ENCODE measurements around the gene SAPCD2. TPM values are rescaled to one million over a fixed set of nuclear protein-coding genes. Genes with fewer than 3 reads are reported as not detected.
A peak's percentile ranks its signal among the peaks of the same experiment; 100 is the strongest.

Gene SAPCD2
- total and polyA plus RNA-seq, 2 of the 4 experiments (the other 2 are of a cell fraction) = 3.4 to 4.9 TPM

DNA sequence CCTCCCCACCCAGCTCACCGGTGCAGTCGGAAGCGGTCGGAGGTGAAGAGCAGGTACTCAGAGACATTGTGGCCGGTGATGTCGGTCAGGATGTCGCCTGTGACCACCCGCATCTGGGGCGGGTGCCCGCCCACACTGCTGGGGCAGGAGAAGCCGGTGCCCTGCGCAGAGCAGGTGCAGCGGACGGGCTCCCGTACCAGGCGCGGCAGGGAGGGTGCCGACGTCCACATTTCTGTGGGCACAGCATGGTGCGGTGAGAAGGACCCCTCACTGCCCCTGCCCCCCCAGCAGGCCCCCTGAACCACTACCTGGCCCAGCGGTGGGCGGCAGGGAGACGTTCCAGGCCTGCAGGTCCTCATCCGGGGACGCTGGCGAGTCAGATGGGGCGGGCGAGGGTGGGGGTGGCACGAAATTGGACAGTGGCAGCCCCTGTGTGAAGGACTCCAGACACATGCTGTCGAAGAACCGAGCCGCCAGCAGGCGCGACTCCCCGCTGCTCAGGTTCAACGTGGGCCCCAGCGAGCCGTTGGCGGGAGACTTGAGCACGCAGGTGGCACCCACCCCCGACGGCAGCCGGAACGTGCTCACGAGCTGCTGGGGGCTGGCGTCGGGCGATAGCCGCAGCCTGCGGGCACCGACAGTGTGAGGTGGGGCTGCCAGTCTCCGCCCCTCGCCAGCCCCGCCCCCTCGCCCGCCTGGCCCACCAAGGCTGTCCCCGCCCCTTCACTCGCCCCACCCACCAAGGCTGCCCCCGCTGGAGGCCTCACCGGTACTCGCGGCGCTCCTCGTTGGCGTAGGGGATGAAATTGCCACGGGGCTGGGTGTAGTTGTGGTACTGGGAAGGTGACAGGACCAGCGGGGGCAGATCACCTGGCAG is 57.4 kb downstream of the SAPCD2 start:
- no peaks in the 10 kb centered on the region for H3K4me1 ChIP-seq (ENCODE audit: control insufficient read depth, insufficient read depth, low read length)
- H2AK5ac ChIP-seq (ENCODE audit: low read depth, low read length) = no peak overlapping the region
- no peak overlapping the region for H2BK120ac ChIP-seq (ENCODE audit: low read depth, low read length)
- TSS peak; percentile 31 for BruUV-seq (replicated peaks)
- DNase-seq (no peak), ATAC-seq (ENCODE audit: low read depth) (no peak)
- no peak overlapping the region for H3K4ac ChIP-seq (ENCODE audit: low read depth, low read length)
- ChIA-PET CTCF (no interaction called here), POLR2A (ENCODE audit: unreplicated experiment) (no interaction called here)
- no peak overlapping the region for H3K23ac ChIP-seq (ENCODE audit: low read depth, low read length)
- no peak overlapping the region for H3K14ac ChIP-seq (replicated peaks; ENCODE audit: low read depth, low read length)
- no peaks in the 10 kb centered on the region for H4K20me1 ChIP-seq (ENCODE audit: insufficient read depth, low read length)
- no peaks in the 10 kb centered on the region for H3K9me3 ChIP-seq (ENCODE audit: control insufficient read depth, insufficient read depth, low read length)
- H4K5ac ChIP-seq (ENCODE audit: low read depth, low read length) = no peak overlapping the region
- no peak overlapping the region for H2BK15ac ChIP-seq (ENCODE audit: low read depth, low read length)
- intact Hi-C loops (cut with micrococcal nuclease) = no loop called here
- no peak overlapping the region for H3K4me3 ChIP-seq (ENCODE audit: insufficient read depth, low read depth, low read length)
- no peak for TF ChIP-seq BHLHE40 (IDR thresholded peaks at IDR 0.05; ENCODE audit: low read depth, low read length)
- no peak for TF ChIP-seq MAZ (IDR thresholded peaks at IDR 0.05; ENCODE audit: borderline replicate concordance, low read depth, low read length)
- no peak for TF ChIP-seq NFE2L2 (IDR thresholded peaks at IDR 0.05; ENCODE audit: low read depth, low read length)
- TF ChIP-seq SMC3 (IDR thresholded peaks at IDR 0.05; ENCODE audit: low read depth, low read length) = no peak
- no peak overlapping the region for H2BK20ac ChIP-seq (ENCODE audit: low read depth, low read length)
- no peak overlapping the region for H3K56ac ChIP-seq (ENCODE audit: extremely low read depth, insufficient read depth, low read length)
- in situ Hi-C loops (cut with MboI; ENCODE audit: low sequenced_read_pairs) = no loop called here
- no peak overlapping the region for H3K18ac ChIP-seq (ENCODE audit: low read depth, low read length)
- no peak overlapping the region for H4K91ac ChIP-seq (ENCODE audit: insufficient read depth, low read depth, low read length)
- 90% methylated on average over 18 of the region's 67 CpGs; no CpG with 5 or more reads in 1 of the 2 experiments for WGBS, 2 experiments (ENCODE audit: extremely low coverage in 2 of 2, insufficient read length in 1 of 2)
- no peak overlapping the region for H4K8ac ChIP-seq (ENCODE audit: low read depth in 2 of 2, low read length in 2 of 2)
- H3K27me3 ChIP-seq (ENCODE audit: control insufficient read depth, insufficient read depth, low read length) = no peaks in the 10 kb centered on the region
- no peaks in the 10 kb centered on the region for H3K79me1 ChIP-seq (ENCODE audit: low read depth in 1 of 2, low read length in 2 of 2)
- no peak overlapping the region for H2AFZ ChIP-seq (replicated peaks; ENCODE audit: low read length, poor library complexity)
- no peak overlapping the region for H3K4me2 ChIP-seq (ENCODE audit: low read depth, low read length)
- H3K9me1 ChIP-seq (ENCODE audit: insufficient read depth, low read length) = no peaks in the 10 kb centered on the region
- H3K9ac ChIP-seq (ENCODE audit: low read depth, low read length) = no peak overlapping the region
- H2AK9ac ChIP-seq (replicated peaks; ENCODE audit: low read depth, low read length, poor library complexity) = peak overlapping the region; percentile 28
- H2BK5ac ChIP-seq (ENCODE audit: low read depth, low read length, poor library complexity, severe bottlenecking) = no peak overlapping the region
- peaks cover 49% of the 10 kb centered on the region for H3K36me3 ChIP-seq (ENCODE audit: control insufficient read depth, insufficient read depth, low read length)
- H3K27ac ChIP-seq (ENCODE audit: insufficient read depth, low read length) = no peak overlapping the region
- dilution Hi-C loops (cut with HindIII; ENCODE audit: low sequenced_read_pairs, unreplicated experiment) = no loop called here

Small RNA genes within 50 kb of the gene (microRNA-seq; reads per million reads assigned to microRNA genes)
- gene RF00153 (ENCODE audit: insufficient read depth, insufficient read length) = not detected

Small RNA genes within 50 kb of the gene (small RNA-seq; reads per million reads assigned to genes)
- 0 to 0.08 (median 0) reads per million in 5 experiments for gene RF00153

Other genes starting within 250 kb of the SAPCD2 start
Only the 30 nearest of the 36 such genes appear.
- gene TRAF2, start 184.0 kb downstream of the SAPCD2 start, total RNA-seq (2012; rRNA removed) = 5.8 and 6.6 TPM in 2 replicates
- gene TRAF2, start 184.0 kb downstream of the SAPCD2 start, polyA plus RNA-seq (2012; rRNA removed) = 12.0 and 12.9 TPM in 2 replicates
- gene FBXW5, start 125.8 kb downstream of the SAPCD2 start, total RNA-seq (2012; rRNA removed) = 65.1 and 72.2 TPM in 2 replicates
- gene FBXW5, start 125.8 kb downstream of the SAPCD2 start, polyA plus RNA-seq (2012; rRNA removed) = 80.2 and 95.4 TPM in 2 replicates
- gene C8G, start 125.3 kb downstream of the SAPCD2 start, total RNA-seq (2012; rRNA removed) = not detected in 2 replicates
- gene C8G, start 125.3 kb downstream of the SAPCD2 start, polyA plus RNA-seq (2012; rRNA removed) = 0.37 and 0.80 TPM in 2 replicates
- not detected in 2 replicates for gene LCN12, start 118.3 kb downstream of the SAPCD2 start, total RNA-seq (2012; rRNA removed)
- gene LCN12, start 118.3 kb downstream of the SAPCD2 start, polyA plus RNA-seq (2012; rRNA removed) = 0.12 TPM in 1 of 2 replicates, not detected in the other
- not detected in 2 replicates for gene PTGDS, start 93.1 kb downstream of the SAPCD2 start, total RNA-seq (2012; rRNA removed)
- gene PTGDS, start 93.1 kb downstream of the SAPCD2 start, polyA plus RNA-seq (2012; rRNA removed) = 0.87 and 1.2 TPM in 2 replicates
- not detected in 2 replicates for gene LCNL1, start 87.6 kb downstream of the SAPCD2 start, total RNA-seq (2012; rRNA removed)
- gene LCNL1, start 87.6 kb downstream of the SAPCD2 start, polyA plus RNA-seq (2012; rRNA removed) = 0.13 and 0.15 TPM in 2 replicates
- 4.4 and 5.7 TPM in 2 replicates for gene PAXX, start 78.1 kb downstream of the SAPCD2 start, total RNA-seq (2012; rRNA removed)
- gene PAXX, start 78.1 kb downstream of the SAPCD2 start, polyA plus RNA-seq (2012; rRNA removed) = 24.6 and 30.2 TPM in 2 replicates
- 0.18 and 0.28 TPM in 2 replicates for gene CLIC3, start 74.0 kb downstream of the SAPCD2 start, total RNA-seq (2012; rRNA removed)
- 1.7 and 2.1 TPM in 2 replicates for gene CLIC3, start 74.0 kb downstream of the SAPCD2 start, polyA plus RNA-seq (2012; rRNA removed)
- gene ABCA2, start 42.3 kb downstream of the SAPCD2 start, total RNA-seq (2012; rRNA removed) = 3.8 and 4.4 TPM in 2 replicates
- 46.0 and 52.3 TPM in 2 replicates for gene ABCA2, start 42.3 kb downstream of the SAPCD2 start, polyA plus RNA-seq (2012; rRNA removed)
- gene FUT7, start 38.5 kb downstream of the SAPCD2 start, total RNA-seq (2012; rRNA removed) = not detected in 2 replicates
- not detected in 2 replicates for gene FUT7, start 38.5 kb downstream of the SAPCD2 start, polyA plus RNA-seq (2012; rRNA removed)
- 2.7 and 2.8 TPM in 2 replicates for gene NPDC1, start 24.4 kb downstream of the SAPCD2 start, total RNA-seq (2012; rRNA removed)
- gene NPDC1, start 24.4 kb downstream of the SAPCD2 start, polyA plus RNA-seq (2012; rRNA removed) = 58.1 and 74.0 TPM in 2 replicates
- gene ENTPD2, start 16.5 kb downstream of the SAPCD2 start, total RNA-seq (2012; rRNA removed) = not detected in 2 replicates
- not detected in 2 replicates for gene ENTPD2, start 16.5 kb downstream of the SAPCD2 start, polyA plus RNA-seq (2012; rRNA removed)
- gene UAP1L1, start 7.0 kb upstream of the SAPCD2 start, total RNA-seq (2012; rRNA removed) = 2.3 and 2.5 TPM in 2 replicates
- gene UAP1L1, start 7.0 kb upstream of the SAPCD2 start, polyA plus RNA-seq (2012; rRNA removed) = 8.7 and 9.8 TPM in 2 replicates
- 25.0 and 28.7 TPM in 2 replicates for gene MAN1B1, start 16.4 kb upstream of the SAPCD2 start, total RNA-seq (2012; rRNA removed)
- 49.8 and 55.1 TPM in 2 replicates for gene MAN1B1, start 16.4 kb upstream of the SAPCD2 start, polyA plus RNA-seq (2012; rRNA removed)
- gene DPP7, start 44.2 kb upstream of the SAPCD2 start, total RNA-seq (2012; rRNA removed) = 14.2 and 14.9 TPM in 2 replicates
- gene DPP7, start 44.2 kb upstream of the SAPCD2 start, polyA plus RNA-seq (2012; rRNA removed) = 76.4 and 88.2 TPM in 2 replicates
- not detected in 2 replicates for gene GRIN1, start 68.6 kb upstream of the SAPCD2 start, total RNA-seq (2012; rRNA removed)
- 0.04 and 0.09 TPM in 2 replicates for gene GRIN1, start 68.6 kb upstream of the SAPCD2 start, polyA plus RNA-seq (2012; rRNA removed)
- not detected in 2 replicates for gene LRRC26, start 99.5 kb upstream of the SAPCD2 start, total RNA-seq (2012; rRNA removed)
- gene LRRC26, start 99.5 kb upstream of the SAPCD2 start, polyA plus RNA-seq (2012; rRNA removed) = not detected in 2 replicates
- gene TMEM210, start 101.5 kb upstream of the SAPCD2 start, total RNA-seq (2012; rRNA removed) = not detected in 2 replicates
- not detected in 2 replicates for gene TMEM210, start 101.5 kb upstream of the SAPCD2 start, polyA plus RNA-seq (2012; rRNA removed)
- 9.3 and 9.4 TPM in 2 replicates for gene ANAPC2, start 118.0 kb upstream of the SAPCD2 start, total RNA-seq (2012; rRNA removed)
- 29.5 and 34.3 TPM in 2 replicates for gene ANAPC2, start 118.0 kb upstream of the SAPCD2 start, polyA plus RNA-seq (2012; rRNA removed)
- 55.7 and 63.9 TPM in 2 replicates for gene SSNA1, start 118.1 kb upstream of the SAPCD2 start, total RNA-seq (2012; rRNA removed)
- 86.7 and 107 TPM in 2 replicates for gene SSNA1, start 118.1 kb upstream of the SAPCD2 start, polyA plus RNA-seq (2012; rRNA removed)
- 1.7 and 1.8 TPM in 2 replicates for gene TPRN, start 130.2 kb upstream of the SAPCD2 start, total RNA-seq (2012; rRNA removed)
- gene TPRN, start 130.2 kb upstream of the SAPCD2 start, polyA plus RNA-seq (2012; rRNA removed) = 5.3 and 7.1 TPM in 2 replicates
- 18.8 and 20.8 TPM in 2 replicates for gene TMEM203, start 135.1 kb upstream of the SAPCD2 start, total RNA-seq (2012; rRNA removed)
- gene TMEM203, start 135.1 kb upstream of the SAPCD2 start, polyA plus RNA-seq (2012; rRNA removed) = 39.1 and 40.6 TPM in 2 replicates
- gene NDOR1, start 135.1 kb upstream of the SAPCD2 start, total RNA-seq (2012; rRNA removed) = 0.90 and 1.1 TPM in 2 replicates
- gene NDOR1, start 135.1 kb upstream of the SAPCD2 start, polyA plus RNA-seq (2012; rRNA removed) = 10.6 and 14.0 TPM in 2 replicates
- gene RNF208, start 151.7 kb upstream of the SAPCD2 start, total RNA-seq (2012; rRNA removed) = not detected in 2 replicates
- 1.2 and 1.6 TPM in 2 replicates for gene RNF208, start 151.7 kb upstream of the SAPCD2 start, polyA plus RNA-seq (2012; rRNA removed)
- 0.18 TPM in 1 of 2 replicates, not detected in the other for gene CYSRT1, start 154.6 kb upstream of the SAPCD2 start, total RNA-seq (2012; rRNA removed)
- 0.84 and 0.93 TPM in 2 replicates for gene CYSRT1, start 154.6 kb upstream of the SAPCD2 start, polyA plus RNA-seq (2012; rRNA removed)
- not detected in 2 replicates for gene RNF224, start 156.9 kb upstream of the SAPCD2 start, total RNA-seq (2012; rRNA removed)
- gene RNF224, start 156.9 kb upstream of the SAPCD2 start, polyA plus RNA-seq (2012; rRNA removed) = not detected in 2 replicates
- gene SLC34A3, start 160.3 kb upstream of the SAPCD2 start, total RNA-seq (2012; rRNA removed) = not detected in 2 replicates
- gene SLC34A3, start 160.3 kb upstream of the SAPCD2 start, polyA plus RNA-seq (2012; rRNA removed) = not detected in 2 replicates
- 236 and 237 TPM in 2 replicates for gene TUBB4B, start 170.7 kb upstream of the SAPCD2 start, total RNA-seq (2012; rRNA removed)
- 529 and 613 TPM in 2 replicates for gene TUBB4B, start 170.7 kb upstream of the SAPCD2 start, polyA plus RNA-seq (2012; rRNA removed)
- not detected in 2 replicates for gene STPG3, start 180.7 kb upstream of the SAPCD2 start, total RNA-seq (2012; rRNA removed)
- gene STPG3, start 180.7 kb upstream of the SAPCD2 start, polyA plus RNA-seq (2012; rRNA removed) = not detected in 2 replicates
- gene NELFB, start 184.8 kb upstream of the SAPCD2 start, total RNA-seq (2012; rRNA removed) = 36.7 and 36.9 TPM in 2 replicates
- gene NELFB, start 184.8 kb upstream of the SAPCD2 start, polyA plus RNA-seq (2012; rRNA removed) = 65.1 and 66.0 TPM in 2 replicates